ENCODE results near the gene STARD8. TPM values are rescaled to one million over a fixed set of nuclear protein-coding genes. Genes with fewer than 3 reads are reported as not detected.

STARD8 gene
- total RNA-seq, 4 donors from 2014 or later = 10.5 to 35.6 (median 16.9) TPM

DNA sequence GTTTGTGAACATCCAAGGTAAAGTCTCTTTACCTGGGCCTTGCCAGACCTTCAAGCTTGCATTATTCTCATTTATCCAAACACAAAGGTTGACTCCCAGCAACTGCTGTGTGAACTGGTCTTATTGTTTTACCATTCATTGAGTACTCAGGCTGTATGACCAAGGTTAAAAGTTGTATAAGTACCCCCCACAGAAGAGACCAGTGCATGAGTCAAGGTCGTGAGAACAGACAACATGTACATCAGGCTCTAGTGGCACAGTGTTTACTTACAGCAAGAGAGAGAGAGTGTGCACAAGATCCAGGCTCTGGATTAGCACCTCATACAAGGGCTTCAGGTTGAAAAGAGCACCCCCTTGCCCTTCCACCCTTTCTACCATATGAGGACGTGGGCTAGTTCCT lies 103.9 kb downstream of the STARD8 start:
- WGBS, 2 donors = 71 to 100% methylated on average over 2 of the region's 2 CpGs
- no peak overlapping the region for H3K4me3 ChIP-seq (replicated peaks in 1 of 3)
- no peak for DNase-seq
- H3K27ac ChIP-seq = no peak overlapping the region
- no peaks in the 10 kb centered on the region for H3K27me3 ChIP-seq
- intact Hi-C loops (cut with DNase I) = no loop called here
- no peaks in the 10 kb centered on the region for H3K9me3 ChIP-seq
- H3K4me1 ChIP-seq = no peaks in the 10 kb centered on the region
- TF ChIP-seq, protein P1, sequence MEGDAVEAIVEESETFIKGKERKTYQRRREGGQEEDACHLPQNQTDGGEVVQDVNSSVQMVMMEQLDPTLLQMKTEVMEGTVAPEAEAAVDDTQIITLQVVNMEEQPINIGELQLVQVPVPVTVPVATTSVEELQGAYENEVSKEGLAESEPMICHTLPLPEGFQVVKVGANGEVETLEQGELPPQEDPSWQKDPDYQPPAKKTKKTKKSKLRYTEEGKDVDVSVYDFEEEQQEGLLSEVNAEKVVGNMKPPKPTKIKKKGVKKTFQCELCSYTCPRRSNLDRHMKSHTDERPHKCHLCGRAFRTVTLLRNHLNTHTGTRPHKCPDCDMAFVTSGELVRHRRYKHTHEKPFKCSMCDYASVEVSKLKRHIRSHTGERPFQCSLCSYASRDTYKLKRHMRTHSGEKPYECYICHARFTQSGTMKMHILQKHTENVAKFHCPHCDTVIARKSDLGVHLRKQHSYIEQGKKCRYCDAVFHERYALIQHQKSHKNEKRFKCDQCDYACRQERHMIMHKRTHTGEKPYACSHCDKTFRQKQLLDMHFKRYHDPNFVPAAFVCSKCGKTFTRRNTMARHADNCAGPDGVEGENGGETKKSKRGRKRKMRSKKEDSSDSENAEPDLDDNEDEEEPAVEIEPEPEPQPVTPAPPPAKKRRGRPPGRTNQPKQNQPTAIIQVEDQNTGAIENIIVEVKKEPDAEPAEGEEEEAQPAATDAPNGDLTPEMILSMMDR (IDR thresholded peaks at IDR 0.05) = no peak
- no peak for TF ChIP-seq POLR2A (IDR thresholded peaks at IDR 0.05)
- H3K36me3 ChIP-seq = no peaks in the 10 kb centered on the region

DNA sequence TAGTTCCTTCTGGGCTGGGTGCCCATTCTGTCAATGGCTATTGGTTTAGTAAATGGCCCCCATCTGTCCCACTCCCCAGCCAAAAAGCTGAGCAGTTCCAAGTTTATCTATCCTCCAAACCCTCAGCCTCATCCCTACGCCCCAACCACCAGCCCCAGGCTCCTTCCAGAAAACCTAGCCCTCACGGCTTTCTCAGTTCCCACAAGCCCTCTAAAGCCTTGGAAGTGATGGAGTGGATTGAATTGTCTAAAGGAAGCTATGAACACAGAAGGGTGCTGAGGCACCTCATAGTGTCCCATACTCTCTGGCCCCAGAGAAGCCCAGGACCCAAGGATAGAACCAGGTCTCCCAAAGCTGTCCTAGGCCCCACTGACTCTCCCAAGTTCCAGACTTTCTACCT lies 105.8 kb downstream of the STARD8 start:
- H3K4me3 ChIP-seq (replicated peaks in 1 of 3) = no peak overlapping the region
- H3K27me3 ChIP-seq = no peaks in the 10 kb centered on the region
- no peaks in the 10 kb centered on the region for H3K9me3 ChIP-seq
- intact Hi-C loops (cut with DNase I) = no loop called here
- 100% methylated on average over 2 of the region's 2 CpGs for WGBS, 2 donors
- DNase-seq = no peak
- TF ChIP-seq, protein P1 (IDR thresholded peaks at IDR 0.05) = no peak
- TF ChIP-seq POLR2A (IDR thresholded peaks at IDR 0.05) = no peak
- H3K36me3 ChIP-seq = no peaks in the 10 kb centered on the region
- H3K27ac ChIP-seq = no peak overlapping the region
- H3K4me1 ChIP-seq = no peaks in the 10 kb centered on the region

DNA sequence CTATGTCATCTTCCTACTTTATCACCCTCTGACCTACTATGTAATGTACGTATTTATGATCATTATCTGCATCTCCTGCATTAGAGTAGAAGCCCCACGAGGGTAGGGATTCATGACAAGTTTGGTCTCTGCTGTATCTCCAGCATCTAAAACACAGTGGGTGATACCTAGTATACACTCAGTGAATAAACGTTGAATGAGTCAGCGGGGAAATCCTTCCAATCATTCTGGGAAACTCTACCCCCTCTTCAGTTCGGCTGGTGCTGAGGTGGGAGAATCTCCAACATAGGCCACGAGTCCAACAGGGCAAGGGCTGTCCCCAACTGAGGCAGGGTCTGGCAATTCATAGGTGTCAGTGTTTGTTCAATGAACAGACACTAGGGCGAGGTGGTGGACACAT lies 106.9 kb downstream of the STARD8 start:
- Histone ChIP-seq H3K27ac (no peak overlapping the region), H3K9me3 (no peaks in the 10 kb centered on the region), H3K36me3 (no peaks in the 10 kb centered on the region), H3K4me1 (no peaks in the 10 kb centered on the region), H3K4me3 (replicated peaks in 1 of 3) (no peak overlapping the region), H3K27me3 (no peaks in the 10 kb centered on the region)
- TF ChIP-seq, protein P1 (IDR thresholded peaks at IDR 0.05) = no peak
- intact Hi-C loops (cut with DNase I) = no loop called here
- WGBS, 2 donors = 89 to 91% methylated on average over 7 of the region's 7 CpGs
- DNase-seq = no peak

DNA sequence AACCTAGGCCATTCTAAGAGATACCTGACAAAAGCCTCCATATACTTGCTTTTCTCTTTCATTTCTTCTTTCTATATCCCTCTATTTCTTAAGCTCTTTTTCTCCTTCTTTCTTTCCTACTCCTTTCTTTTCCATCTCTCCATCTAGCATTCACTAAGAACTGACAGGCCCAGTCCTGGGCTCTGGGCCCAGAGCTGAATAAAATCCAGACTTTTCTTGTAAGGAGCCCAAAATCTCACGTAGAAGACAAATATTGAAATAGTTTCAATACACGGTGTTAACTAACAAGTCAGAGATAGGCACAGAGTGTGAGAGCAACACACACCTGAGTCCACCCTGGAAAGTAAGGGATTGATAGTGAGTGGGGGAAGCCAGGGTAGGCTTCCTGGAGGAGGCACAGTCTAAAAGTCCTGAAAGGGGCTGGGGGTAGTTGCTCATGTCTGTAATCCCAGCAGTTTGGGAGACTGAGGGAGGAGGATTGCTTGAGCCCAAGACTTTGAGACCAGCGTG lies 108.2 kb downstream of the STARD8 start:
- Histone ChIP-seq H3K27ac (no peak overlapping the region), H3K4me3 (replicated peaks in 1 of 3) (no peak overlapping the region), H3K27me3 (no peaks in the 10 kb centered on the region), H3K36me3 (no peaks in the 10 kb centered on the region), H3K9me3 (no peaks in the 10 kb centered on the region), H3K4me1 (no peaks in the 10 kb centered on the region)
- WGBS, 2 donors = 80 to 82% methylated on average over 3 of the region's 3 CpGs
- no peak for TF ChIP-seq POLR2A (IDR thresholded peaks at IDR 0.05)
- TF ChIP-seq, protein P1 (IDR thresholded peaks at IDR 0.05) = no peak
- DNase-seq = no peak
- intact Hi-C loops (cut with DNase I) = no loop called here

DNA sequence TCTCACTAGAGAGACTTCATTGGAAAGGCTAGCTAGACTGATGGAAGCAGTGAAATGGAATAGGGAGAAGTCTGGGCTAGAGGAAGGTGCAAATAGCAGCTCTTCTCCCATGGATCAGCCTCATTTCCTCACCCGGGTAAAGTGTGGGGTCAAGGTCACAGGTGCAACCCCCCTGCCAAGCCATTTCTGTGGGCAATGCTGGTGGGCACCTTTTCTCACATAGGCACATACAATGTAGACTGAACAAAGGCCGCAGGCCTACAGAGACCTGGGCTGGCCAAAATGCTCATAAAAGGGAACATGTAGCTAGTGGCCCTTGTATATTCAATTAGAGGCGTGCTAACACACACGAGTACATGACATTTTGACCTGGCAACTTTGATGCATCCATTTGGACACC lies 109.9 kb downstream of the STARD8 start:
- Histone ChIP-seq H3K4me3 (replicated peaks in 1 of 3) (no peak overlapping the region), H3K4me1 (no peaks in the 10 kb centered on the region), H3K9me3 (no peaks in the 10 kb centered on the region), H3K27me3 (no peaks in the 10 kb centered on the region), H3K27ac (no peak overlapping the region), H3K36me3 (no peaks in the 10 kb centered on the region)
- TF ChIP-seq, protein P1 (IDR thresholded peaks at IDR 0.05) = no peak
- TF ChIP-seq POLR2A (IDR thresholded peaks at IDR 0.05) = no peak
- DNase-seq = no peak
- WGBS, 2 donors = 93 to 100% methylated on average over 3 to 4 of the region's 4 CpGs
- intact Hi-C loops (cut with DNase I) = no loop called here
